ENCODE data around the gene BACE2. TPM values are rescaled to one million over a fixed set of nuclear protein-coding genes. Genes with fewer than 3 reads are reported as not detected.
A peak's percentile ranks its signal among the peaks of the same experiment; 100 is the strongest.

Gene BACE2
- total and polyA plus RNA-seq, 2 of the 13 experiments (the other 11 are each of a cell fraction or from before 2014, with no cell fraction given): 0.07 to 0.11 TPM

DNA sequence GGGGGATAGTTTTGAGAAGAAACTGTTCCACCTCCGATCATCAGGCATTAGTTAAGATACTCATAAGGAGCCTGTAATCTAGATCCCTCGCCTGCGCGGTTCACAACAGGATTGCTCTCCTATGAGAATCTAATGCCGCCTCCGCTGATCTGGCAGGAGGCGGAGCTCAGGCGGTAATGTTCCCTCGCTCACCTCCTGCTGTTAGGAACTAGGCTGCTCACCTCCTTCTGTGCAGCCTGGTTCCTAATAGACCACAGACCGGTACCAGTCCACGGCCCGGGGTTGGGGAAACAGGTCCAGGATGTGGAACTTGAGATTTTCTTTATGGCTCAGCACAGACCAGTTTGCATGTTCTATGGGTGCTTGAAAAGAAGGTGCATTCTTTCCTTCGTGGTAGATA lies 121.5 kb downstream of the BACE2 start:
- H4K20me1 ChIP-seq (ENCODE audit: insufficient read depth, low read length): no peaks in the 10 kb centered on the region
- no peak overlapping the region for H3K4me2 ChIP-seq (ENCODE audit: low read depth, low read length)
- intact Hi-C loops (cut with micrococcal nuclease; ENCODE audit: unreplicated experiment): loop anchor here (10.0 kb wide), 1 partner anchor 315 kb away; no protein-coding TSS in a partner anchor
- no TSS peak for BruUV-seq (replicated peaks)
- TF ChIP-seq ZKSCAN5 (CRISPR knock-in tag; IDR thresholded peaks at IDR 0.05) (peak; percentile 97), SMC3 (IDR thresholded peaks at IDR 0.05; ENCODE audit: low read length) (0 out of 2 replicates have a peak, but pooled peaks have one; percentile 23), ZNF773 (CRISPR knock-in tag; IDR thresholded peaks at IDR 0.05; ENCODE audit: borderline replicate concordance) (no peak)
- FAIRE-seq (no peak), ATAC-seq (peak; percentile 88), DNase-seq (ENCODE audit: low spot score) (peak; percentile 5)
- no peaks in the 10 kb centered on the region for H3K36me3 ChIP-seq (replicated peaks in 1 of 2; ENCODE audit: control insufficient read depth in 1 of 2, insufficient read depth in 2 of 2, low read length in 2 of 2)
- in situ Hi-C loops (cut with HindIII; ENCODE audit: extremely low pct_ligation_motif_present, low pct_unique_long_range_greater_than_20kb): loop anchor here (5.0 kb wide), 1 partner anchor 73 kb away; the partner anchor contains the start of gene MX2
- no peaks in the 10 kb centered on the region for H3K9me3 ChIP-seq (ENCODE audit: low read length)
- no peak overlapping the region for H2AFZ ChIP-seq (ENCODE audit: low read length)
- WGBS (ENCODE audit: low lambda C conversion rate): 35% methylated on average over 8 of the region's 13 CpGs
- POLR2A ChIA-PET: interaction anchor here (1.6 kb wide), 1 partner anchor 34 kb away, joined by 6 read pairs; no protein-coding TSS in a partner anchor
- no peaks in the 10 kb centered on the region for H3K79me2 ChIP-seq (ENCODE audit: insufficient read depth, low read length)
- H3K27me3 ChIP-seq (ENCODE audit: control insufficient read depth in 1 of 2, insufficient read depth in 2 of 2, low read length in 2 of 2): peaks cover 0 to under 1% of the 10 kb centered on the region in 2 experiments; a peak in 1 of 5 replicates
- CTCF ChIA-PET (ENCODE audit: low intra/inter-chr PET ratio, low total read pairs): no interaction called here
- H3K4me1 ChIP-seq (ENCODE audit: insufficient read depth, low read length): peaks cover 6% of the 10 kb centered on the region; the same call in 1 of the 2 replicates
- no peak overlapping the region for H3K9ac ChIP-seq (ENCODE audit: insufficient read depth, low read depth, low read length)
- no peak overlapping the region for H3K4me3 ChIP-seq (replicated peaks in 1 of 3; ENCODE audit: insufficient read depth in 1 of 3, low read depth in 2 of 3, low read length in 3 of 3)
- no peak overlapping the region for H3K27ac ChIP-seq (ENCODE audit: extremely low read length, insufficient read depth, low read length)

DNA sequence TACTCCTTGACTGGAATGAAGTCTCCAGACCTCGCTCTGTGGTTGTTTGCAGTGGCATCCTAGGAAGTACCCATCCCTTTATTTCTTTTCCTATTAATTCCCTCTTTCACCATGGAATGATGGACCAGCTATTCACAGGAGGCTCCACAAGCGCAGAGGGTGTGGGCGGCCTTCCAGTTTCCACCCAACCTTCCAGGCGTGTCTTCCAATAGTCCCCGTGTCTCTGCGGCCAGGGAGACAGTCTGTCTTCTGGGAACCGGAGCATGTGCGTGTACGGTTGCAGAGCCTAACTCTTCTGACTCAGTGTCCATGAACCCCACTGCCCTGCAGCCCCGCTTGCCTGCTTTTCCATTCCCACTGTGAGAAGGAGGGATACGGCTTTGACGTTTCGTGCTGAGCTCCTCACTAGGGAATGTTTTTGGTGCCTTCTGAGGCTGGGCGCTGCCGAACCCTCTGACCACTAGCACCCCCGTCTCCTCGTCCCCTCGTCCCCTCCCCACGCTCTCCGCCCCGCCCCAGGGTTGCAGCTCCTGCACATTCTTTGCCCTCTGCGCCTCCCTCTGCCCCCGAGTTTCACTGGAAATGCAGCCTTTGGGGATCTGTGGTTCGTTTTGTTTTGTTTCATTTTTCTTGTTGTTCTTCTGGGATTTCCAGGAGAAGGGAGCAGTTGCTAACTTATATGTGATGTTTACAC lies 122.3 kb downstream of the BACE2 start:
- 47% methylated on average over 23 of the region's 24 CpGs for WGBS (ENCODE audit: low lambda C conversion rate)

More for the DNA sequence above, 122.3 kb downstream of the BACE2 start:
- CTCF ChIA-PET (ENCODE audit: low intra/inter-chr PET ratio, low total read pairs): no interaction called here
- BruUV-seq (replicated peaks): no TSS peak
- ATAC-seq (peak; percentile 49), DNase-seq (ENCODE audit: low spot score) (no peak), FAIRE-seq (no peak)
- no peaks in the 10 kb centered on the region for H3K36me3 ChIP-seq (replicated peaks in 1 of 2; ENCODE audit: control insufficient read depth in 1 of 2, insufficient read depth in 2 of 2, low read length in 2 of 2)
- H2AFZ ChIP-seq (ENCODE audit: low read length): no peak overlapping the region
- peaks cover 6% of the 10 kb centered on the region; the same call in 1 of the 2 replicates for H3K4me1 ChIP-seq (ENCODE audit: insufficient read depth, low read length)
- intact Hi-C loops (cut with micrococcal nuclease; ENCODE audit: unreplicated experiment): no loop called here
- H3K4me3 ChIP-seq (replicated peaks in 1 of 3; ENCODE audit: insufficient read depth in 1 of 3, low read depth in 2 of 3, low read length in 3 of 3): 0 out of 6 replicates have a peak overlapping the region, but pooled peaks of 1 of the 3 experiments have one; percentile 31
- no peaks in the 10 kb centered on the region for H4K20me1 ChIP-seq (ENCODE audit: insufficient read depth, low read length)
- POLR2A ChIA-PET: interaction anchor here (1.0 to 1.6 kb wide), 2 partner anchors 33 to 70 kb away, joined by 3 to 6 read pairs; no protein-coding TSS in a partner anchor
- no peak for TF ChIP-seq CHCHD3 (CRISPR knock-in tag; IDR thresholded peaks at IDR 0.05)
- TF ChIP-seq ARNTL (CRISPR knock-in tag; IDR thresholded peaks at IDR 0.05): no peak
- TF ChIP-seq, protein P1, sequence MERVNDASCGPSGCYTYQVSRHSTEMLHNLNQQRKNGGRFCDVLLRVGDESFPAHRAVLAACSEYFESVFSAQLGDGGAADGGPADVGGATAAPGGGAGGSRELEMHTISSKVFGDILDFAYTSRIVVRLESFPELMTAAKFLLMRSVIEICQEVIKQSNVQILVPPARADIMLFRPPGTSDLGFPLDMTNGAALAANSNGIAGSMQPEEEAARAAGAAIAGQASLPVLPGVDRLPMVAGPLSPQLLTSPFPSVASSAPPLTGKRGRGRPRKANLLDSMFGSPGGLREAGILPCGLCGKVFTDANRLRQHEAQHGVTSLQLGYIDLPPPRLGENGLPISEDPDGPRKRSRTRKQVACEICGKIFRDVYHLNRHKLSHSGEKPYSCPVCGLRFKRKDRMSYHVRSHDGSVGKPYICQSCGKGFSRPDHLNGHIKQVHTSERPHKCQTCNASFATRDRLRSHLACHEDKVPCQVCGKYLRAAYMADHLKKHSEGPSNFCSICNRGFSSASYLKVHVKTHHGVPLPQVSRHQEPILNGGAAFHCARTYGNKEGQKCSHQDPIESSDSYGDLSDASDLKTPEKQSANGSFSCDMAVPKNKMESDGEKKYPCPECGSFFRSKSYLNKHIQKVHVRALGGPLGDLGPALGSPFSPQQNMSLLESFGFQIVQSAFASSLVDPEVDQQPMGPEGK (CRISPR knock-in tag; IDR thresholded peaks at IDR 0.05): peak; percentile 18; the same call in 1 of the 2 replicates
- no peak for TF ChIP-seq ZFX (CRISPR knock-in tag; IDR thresholded peaks at IDR 0.05; ENCODE audit: low read depth)
- H3K4me2 ChIP-seq (ENCODE audit: low read depth, low read length): peak overlapping the region; percentile 19; the same call in 1 of the 2 replicates
- H3K9ac ChIP-seq (ENCODE audit: insufficient read depth, low read depth, low read length): no peak overlapping the region
- no peaks in the 10 kb centered on the region for H3K9me3 ChIP-seq (ENCODE audit: low read length)
- in situ Hi-C loops (cut with HindIII; ENCODE audit: extremely low pct_ligation_motif_present, low pct_unique_long_range_greater_than_20kb): no loop called here
- H3K79me2 ChIP-seq (ENCODE audit: insufficient read depth, low read length): no peaks in the 10 kb centered on the region
- H3K27ac ChIP-seq (ENCODE audit: extremely low read length, insufficient read depth, low read length): no peak overlapping the region
- H3K27me3 ChIP-seq (ENCODE audit: control insufficient read depth in 1 of 2, insufficient read depth in 2 of 2, low read length in 2 of 2): peaks cover 0 to 4% of the 10 kb centered on the region in 2 experiments; a peak in 1 of 5 replicates
